Adrenal gland (tissue), 12 donors: ENCODE results near the gene AUTS2. TPM values are rescaled to one million over a fixed set of nuclear protein-coding genes. Genes with fewer than 3 reads are reported as not detected.

Experiments used
- DNase-seq, 7 donors: peaks; one replicate each; pipeline ENCODE4 v3.0.0-alpha.2; 2019 to 2020
- H3K27ac ChIP-seq, 5 donors: fragments of 200-600 bp; sonication (generic) in 4 of 5; 1 replicate in 3 of 5; 2 replicates in 2 of 5; pipeline versions ENCODE4 v1.5.1 to v1.8.0; 2016 to 2020; ENCODE audit warnings: mild to moderate bottlenecking in 1 of 5
- H3K27me3 ChIP-seq: fragments of 200-600 bp; 2 replicates; pipeline ENCODE4 v1.8.0; 2021
- H3K36me3 ChIP-seq, 2 donors: fragments of 200-600 bp; replicated peaks in 1 of 2; 1 replicate in 1 of 2; 2 replicates in 1 of 2; pipeline versions ENCODE4 v1.5.1 to v1.8.0; 2018 to 2022
- H3K4me1 ChIP-seq, 2 donors: fragments of 200-600 bp; replicated peaks in 1 of 2; 1 replicate in 1 of 2; 2 replicates in 1 of 2; pipeline versions ENCODE4 v1.5.1 to v1.8.0; 2018 to 2021
- H3K4me3 ChIP-seq, 4 donors: fragments of 200-600 bp; sonication (generic) in 3 of 4; one replicate each; pipeline ENCODE4 v1.5.1; 2016 to 2018
- H3K9me3 ChIP-seq, 3 donors: fragments of 200-600 bp; sonication (generic) in 1 of 3; replicated peaks in 1 of 3; 1 replicate in 2 of 3; 2 replicates in 1 of 3; pipeline versions ENCODE4 v1.5.1 to v1.8.0; 2016 to 2021
- CTCF ChIP-seq, 6 experiments: fragments of 450-650 bp in 4 of 6; fragments of 200-600 bp in 2 of 6; sonication (generic) in 1 of 6; IDR thresholded peaks; 1 replicate in 5 of 6; 2 replicates in 1 of 6; pipeline versions ENCODE4 v1.5.1 to v1.8.0; 2016 to 2021; ENCODE audit warnings: antibody characterized with exemption in 6 of 6, mild to moderate bottlenecking in 2 of 6, moderate library complexity in 1 of 6
- POLR2A ChIP-seq, 2 donors: fragments of 450-650 bp; IDR thresholded peaks; one replicate each; pipeline ENCODE4 v1.6.1; 2017; ENCODE audit warnings: antibody characterized with exemption in 2 of 2, mild to moderate bottlenecking in 2 of 2, moderate library complexity in 1 of 2
- WGBS, 4 donors: extraction: QIAGEN DNeasy Blood & Tissue Kit in 2 of 4; methylation state at CpG; one replicate each; pipeline versions ENCODE4 v1.1.5 to v1.1.7; 2013 to 2017; 5-methylcytosine and 5-hydroxymethylcytosine counted together
- intact Hi-C, 2 donors: fragments of 100-400 bp; cut with DNase I; formaldehyde crosslinking; loops; one replicate each; pipeline versions ENCODE4 v1.14.1 to v1.15.0; 2022 to 2023
- polyA plus RNA-seq, 3 donors: library from polyadenylated mRNA; stranded (reverse); fragments of 200-250 nt in 2 of 3; fragments of 350-450 nt in 1 of 3; fragmentation: Illumina TruSeq in 1 of 3; extraction: RNeasy Lipid Tissue Mini Kit (QIAGEN cat#74804) in 1 of 3; gene quantifications; one replicate each; pipeline ENCODE4 v1.2.3, GENCODE V29; 2013 to 2014
- total RNA-seq, 9 donors: library from RNA; depleted of rRNA in 4 of 9; stranded (reverse); fragments of >200 nt in 4 of 9; fragments of 120-200 nt in 1 of 9; fragmentation: NEBNext Ultra II Directional in 1 of 9; extraction: Animal tissue kit (Norgen Biotek cat#: 25700) in 1 of 9; gene quantifications; one replicate each; pipeline versions ENCODE4 v1.1.0 to v1.2.4, GENCODE V29; 2013 to 2023
- donor health status: healthy with polysubstance abuse.
- donor health status: Bipolar disorder and iron deficiency.
- donor health status: DM: yes; HTN: yes; CAD: no.
- donor health status: DM: no; HTN: no; CAD: no.
- donor health status: DM: no; HTN: no; CAD: no.
- donor health status: DM: yes; HTN: yes; CAD: no.

The AUTS2 gene
- total and polyA plus RNA-seq, 12 donors = 6.4 to 44.0 (median 15.2) TPM

- Histone ChIP-seq H3K4me3 (no peak overlapping the region), H3K27me3 (no peaks in the 10 kb centered on the region), H3K27ac (no peak overlapping the region), H3K4me1 (peaks cover 0 to 8% of the 10 kb centered on the region in 2 donors), H3K9me3 (no peaks in the 10 kb centered on the region), H3K36me3 (no peaks in the 10 kb centered on the region)
- TF ChIP-seq POLR2A (IDR thresholded peaks at IDR 0.05) = no peak
- 88 to 95% (median 91%) methylated on average over 3 of the region's 3 CpGs for WGBS, 4 donors
- intact Hi-C loops = no loop called here
- no peak for DNase-seq
Measured at GRCh38 chr7:70457482-70457881, 859.2 kb downstream of the AUTS2 start.

DNA sequence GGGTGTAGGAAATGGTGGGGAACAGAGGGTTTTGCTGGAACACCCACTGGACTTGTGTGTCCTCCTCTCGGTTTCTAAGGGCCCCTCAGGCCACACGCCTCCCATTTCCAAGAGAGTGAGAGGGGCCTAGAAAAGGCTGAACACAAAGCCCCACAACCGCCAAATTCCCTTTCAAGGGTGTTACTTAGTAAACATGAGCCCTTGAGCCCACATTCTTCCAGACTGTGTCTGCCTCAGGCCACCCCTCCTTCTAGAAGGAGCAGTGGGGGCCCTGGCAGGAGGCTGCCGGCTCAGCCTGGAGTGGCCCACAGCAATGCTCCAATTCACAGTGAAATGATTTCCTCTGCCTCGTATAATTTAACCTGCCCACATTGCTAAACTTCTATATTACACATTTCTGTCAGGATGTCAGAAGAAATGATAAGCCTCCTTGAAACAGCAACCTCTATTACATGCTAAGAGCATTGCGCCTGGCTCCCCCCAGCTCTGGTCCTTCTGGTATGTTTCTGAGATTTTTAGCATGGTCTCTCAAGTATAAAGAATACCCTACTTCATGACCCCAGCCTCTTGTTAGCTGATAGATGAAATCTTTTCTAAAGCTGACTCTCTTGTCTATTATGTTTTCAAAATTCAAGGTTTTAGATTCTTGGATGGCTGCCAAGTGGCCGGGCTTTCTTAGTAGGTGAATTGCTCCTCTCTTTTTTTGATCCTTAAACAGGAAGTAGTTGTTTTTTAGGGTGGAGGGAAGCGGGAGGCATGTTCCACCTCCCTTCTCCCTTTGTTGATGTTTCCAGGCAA is 859.8 kb downstream of the AUTS2 start:
- Histone ChIP-seq H3K4me3 (no peak overlapping the region), H3K4me1 (peaks cover 0 to 8% of the 10 kb centered on the region in 2 donors), H3K36me3 (no peaks in the 10 kb centered on the region), H3K9me3 (no peaks in the 10 kb centered on the region), H3K27ac (no peak overlapping the region), H3K27me3 (no peaks in the 10 kb centered on the region)
- 65 to 71% (median 70%) methylated on average over 8 of the region's 8 CpGs for WGBS, 4 donors
- intact Hi-C loops = no loop called here
- peak in 4 of 7 donors; percentile 18 to 22 (median 20) for DNase-seq
- TF ChIP-seq POLR2A (IDR thresholded peaks at IDR 0.05) (no peak), CTCF (IDR thresholded peaks at IDR 0.05) (no peak)

DNA sequence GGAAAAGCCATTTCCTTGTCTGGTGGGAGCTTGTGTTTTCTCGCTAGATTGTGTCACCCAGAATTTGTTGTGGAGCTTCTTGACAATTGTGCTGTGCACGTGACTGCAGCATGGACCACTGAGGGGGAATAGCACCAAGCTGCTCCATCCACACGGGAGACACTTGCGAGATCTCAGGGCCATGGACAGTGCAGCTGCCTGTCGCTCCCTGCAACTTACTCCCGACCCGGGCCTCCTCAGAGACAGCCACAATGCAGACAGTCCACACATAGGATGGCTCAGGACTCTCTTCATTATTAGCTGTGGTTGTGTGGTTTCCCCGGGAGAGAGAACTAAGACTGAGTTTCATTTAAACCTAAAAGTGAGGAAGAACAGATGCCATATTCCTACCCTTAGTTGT is 860.5 kb downstream of the AUTS2 start:
- Histone ChIP-seq H3K27me3 (no peaks in the 10 kb centered on the region), H3K4me3 (no peak overlapping the region), H3K36me3 (no peaks in the 10 kb centered on the region), H3K4me1 (peaks cover 0 to 8% of the 10 kb centered on the region in 2 donors), H3K27ac (no peak overlapping the region), H3K9me3 (no peaks in the 10 kb centered on the region)
- intact Hi-C loops = no loop called here
- TF ChIP-seq POLR2A (IDR thresholded peaks at IDR 0.05) = no peak
- TF ChIP-seq CTCF (IDR thresholded peaks at IDR 0.05) = no peak
- DNase-seq = no peak
- 86 to 93% (median 89%) methylated on average over 3 to 8 of the region's 8 CpGs for WGBS, 4 donors

DNA sequence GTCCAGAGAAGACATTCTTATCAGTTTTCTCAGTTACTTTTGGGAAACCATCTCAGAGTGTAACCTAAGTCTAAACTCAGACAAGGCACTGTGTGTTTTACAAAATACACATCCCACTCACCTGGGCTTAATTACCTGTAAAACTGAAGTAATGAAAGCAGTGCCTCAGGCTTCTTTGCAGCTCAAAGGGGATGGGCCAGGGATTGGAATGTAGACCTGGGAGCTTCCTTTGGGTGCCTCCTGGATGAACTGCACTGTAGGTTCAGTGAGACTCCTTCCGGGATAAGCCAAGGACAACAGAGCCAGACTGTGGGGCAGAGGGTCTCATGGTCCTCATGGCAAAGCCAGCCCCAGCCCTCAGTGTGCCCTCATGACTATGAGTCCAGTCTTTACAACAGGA is 861.3 kb downstream of the AUTS2 start:
- TF ChIP-seq CTCF (IDR thresholded peaks at IDR 0.05) (no peak), POLR2A (IDR thresholded peaks at IDR 0.05) (no peak)
- Histone ChIP-seq H3K36me3 (no peaks in the 10 kb centered on the region), H3K27ac (no peak overlapping the region), H3K4me1 (peaks cover 0 to 8% of the 10 kb centered on the region in 2 donors), H3K9me3 (no peaks in the 10 kb centered on the region), H3K27me3 (no peaks in the 10 kb centered on the region), H3K4me3 (no peak overlapping the region)
- intact Hi-C loops = no loop called here
- DNase-seq = no peak
- 88 to 100% (median 94%) methylated on average over 1 of the region's 1 CpG for WGBS, 4 donors

DNA sequence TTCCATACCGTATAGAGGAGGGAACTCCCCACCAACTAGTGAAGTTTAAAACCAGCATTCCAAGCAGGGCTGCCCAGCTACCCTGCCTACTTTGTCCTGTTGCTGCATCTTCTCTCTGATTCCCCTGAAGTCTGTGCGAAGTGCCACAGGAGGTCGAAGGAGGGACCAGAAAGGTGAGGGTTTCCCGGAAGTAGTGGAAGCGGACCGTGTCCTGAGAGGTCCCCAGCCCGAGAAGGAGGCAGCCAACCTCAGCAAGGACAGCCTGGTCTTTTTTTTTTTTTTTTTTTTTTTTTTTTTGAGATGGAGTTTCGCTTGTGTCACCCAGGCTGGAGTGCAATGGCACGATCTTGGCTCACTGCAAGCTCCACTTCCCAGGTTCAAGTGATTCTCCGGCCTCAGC is 861.8 kb downstream of the AUTS2 start:
- no peak overlapping the region for H3K27ac ChIP-seq
- TF ChIP-seq CTCF (IDR thresholded peaks at IDR 0.05) (no peak), POLR2A (IDR thresholded peaks at IDR 0.05) (no peak)
- 96 to 97% (median 97%) methylated on average over 9 to 10 of the region's 10 CpGs for WGBS, 4 donors
- H3K36me3 ChIP-seq = no peaks in the 10 kb centered on the region
- no peaks in the 10 kb centered on the region for H3K9me3 ChIP-seq
- intact Hi-C loops = no loop called here
- H3K4me3 ChIP-seq = no peak overlapping the region
- no peaks in the 10 kb centered on the region for H3K27me3 ChIP-seq
- H3K4me1 ChIP-seq = peaks cover 0 to 8% of the 10 kb centered on the region in 2 donors
- no peak for DNase-seq
